ENCODE data around the gene CDH4. TPM values are rescaled to one million over a fixed set of nuclear protein-coding genes. Genes with fewer than 3 reads are reported as not detected.

The CDH4 gene
- polyA plus RNA-seq, 1 donor (not counting 4 experiments of a cell fraction or from before 2014, with no cell fraction given): 2.2 TPM

DNA sequence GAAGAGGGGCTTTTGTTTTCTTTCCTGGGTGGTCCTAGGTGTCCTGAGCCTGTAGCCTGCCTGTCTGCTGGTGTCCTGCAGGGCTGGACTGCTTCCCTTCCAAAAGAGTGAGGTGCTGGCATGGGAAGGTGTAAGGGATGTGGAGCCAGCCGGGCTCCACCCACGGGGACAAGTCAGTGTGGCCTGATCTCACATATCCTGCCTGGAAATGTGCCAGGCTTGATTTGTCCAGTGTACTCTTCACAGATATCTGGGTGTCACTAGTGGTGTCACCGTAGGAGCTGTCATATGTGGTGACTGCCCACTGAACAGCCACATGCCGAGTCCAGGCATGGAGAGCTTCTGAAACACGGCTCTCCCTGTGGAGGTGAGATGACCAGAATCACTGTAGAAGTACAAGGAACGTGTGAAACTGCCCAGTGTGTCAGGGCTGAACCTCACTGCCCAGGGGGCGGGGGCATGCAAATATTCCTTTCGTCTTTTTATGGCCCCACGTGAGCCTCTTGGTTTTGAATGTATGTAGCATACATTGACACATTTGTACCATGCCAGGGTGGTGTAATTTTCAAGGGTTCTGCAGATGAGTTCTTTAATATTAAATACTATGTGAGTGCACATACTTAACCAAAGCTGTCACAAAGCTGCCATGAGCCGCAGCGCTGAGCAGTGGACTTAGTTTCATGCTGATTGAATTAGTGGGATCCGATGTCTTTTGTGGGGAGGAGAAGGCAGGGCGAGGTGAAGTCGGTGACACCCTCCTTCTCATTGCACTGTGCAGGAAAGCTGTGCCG is 55.8 kb downstream of the CDH4 start:
- Histone ChIP-seq H3K79me2 (ENCODE audit: control insufficient read depth, insufficient read depth, low read length) (peaks cover 22% of the 10 kb centered on the region), H3K9me3 (ENCODE audit: control insufficient read depth, low read depth, low read length) (no peaks in the 10 kb centered on the region), H3K27ac (ENCODE audit: control insufficient read depth, insufficient read depth, low read length) (no peak overlapping the region), H4K20me1 (ENCODE audit: control insufficient read depth, extremely low read depth, insufficient read depth, low read length) (peaks cover 56% of the 10 kb centered on the region), H3K4me2 (ENCODE audit: control insufficient read depth, extremely low read depth, insufficient read depth, low read depth, low read length) (no peak overlapping the region), H3K36me3 (ENCODE audit: control insufficient read depth in 2 of 2, extremely low read depth in 1 of 2, insufficient read depth in 2 of 2, low read length in 2 of 2) (no peaks in the 10 kb centered on the region), H3K4me1 (ENCODE audit: control insufficient read depth, extremely low read depth, insufficient read depth, low read length) (peaks cover 23% of the 10 kb centered on the region), H3K27me3 (ENCODE audit: control insufficient read depth, extremely low read depth, insufficient read depth, low read length) (no peaks in the 10 kb centered on the region), H2AFZ (ENCODE audit: control insufficient read depth, low read length) (no peak overlapping the region), H3K9me1 (ENCODE audit: control insufficient read depth, extremely low read depth, insufficient read depth, low read length) (no peaks in the 10 kb centered on the region), H3K4me3 (ENCODE audit: control insufficient read depth in 2 of 3, extremely low read depth in 1 of 3, insufficient read depth in 2 of 3, low read depth in 1 of 3, low read length in 3 of 3) (no peak overlapping the region), H3K9ac (ENCODE audit: control insufficient read depth, extremely low read depth, insufficient read depth, low read length) (no peak overlapping the region)
- dilution Hi-C loops (cut with MboI; ENCODE audit: extremely low pct_ligation_motif_present, low sequenced_read_pairs): no loop called here
- DNase-seq (ENCODE audit: low read depth, low spot score) (no peak), FAIRE-seq (no peak)
- TF ChIP-seq, protein P1, sequence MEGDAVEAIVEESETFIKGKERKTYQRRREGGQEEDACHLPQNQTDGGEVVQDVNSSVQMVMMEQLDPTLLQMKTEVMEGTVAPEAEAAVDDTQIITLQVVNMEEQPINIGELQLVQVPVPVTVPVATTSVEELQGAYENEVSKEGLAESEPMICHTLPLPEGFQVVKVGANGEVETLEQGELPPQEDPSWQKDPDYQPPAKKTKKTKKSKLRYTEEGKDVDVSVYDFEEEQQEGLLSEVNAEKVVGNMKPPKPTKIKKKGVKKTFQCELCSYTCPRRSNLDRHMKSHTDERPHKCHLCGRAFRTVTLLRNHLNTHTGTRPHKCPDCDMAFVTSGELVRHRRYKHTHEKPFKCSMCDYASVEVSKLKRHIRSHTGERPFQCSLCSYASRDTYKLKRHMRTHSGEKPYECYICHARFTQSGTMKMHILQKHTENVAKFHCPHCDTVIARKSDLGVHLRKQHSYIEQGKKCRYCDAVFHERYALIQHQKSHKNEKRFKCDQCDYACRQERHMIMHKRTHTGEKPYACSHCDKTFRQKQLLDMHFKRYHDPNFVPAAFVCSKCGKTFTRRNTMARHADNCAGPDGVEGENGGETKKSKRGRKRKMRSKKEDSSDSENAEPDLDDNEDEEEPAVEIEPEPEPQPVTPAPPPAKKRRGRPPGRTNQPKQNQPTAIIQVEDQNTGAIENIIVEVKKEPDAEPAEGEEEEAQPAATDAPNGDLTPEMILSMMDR (optimal IDR thresholded peaks at IDR 0.05 in 1 of 3, IDR thresholded peaks at IDR 0.05 in 1 of 3, conservative IDR thresholded peaks at IDR 0.05 in 1 of 3; ENCODE audit: extremely low read depth in 1 of 3, insufficient read depth in 2 of 3, low read length in 3 of 3): no peak
- TF ChIP-seq EZH2 (IDR thresholded peaks at IDR 0.05; ENCODE audit: low read length): no peak

GRCh38 chr20:61308477-61308774 is 56.4 kb downstream of the CDH4 start:
- peaks cover 21% of the 10 kb centered on the region for H3K79me2 ChIP-seq (ENCODE audit: control insufficient read depth, insufficient read depth, low read length)
- no peak overlapping the region for H2AFZ ChIP-seq (ENCODE audit: control insufficient read depth, low read length)
- H3K4me1 ChIP-seq (ENCODE audit: control insufficient read depth, extremely low read depth, insufficient read depth, low read length): peaks cover 23% of the 10 kb centered on the region
- dilution Hi-C loops (cut with MboI; ENCODE audit: extremely low pct_ligation_motif_present, low sequenced_read_pairs): no loop called here
- no peaks in the 10 kb centered on the region for H3K9me1 ChIP-seq (ENCODE audit: control insufficient read depth, extremely low read depth, insufficient read depth, low read length)
- H3K36me3 ChIP-seq (ENCODE audit: control insufficient read depth in 2 of 2, extremely low read depth in 1 of 2, insufficient read depth in 2 of 2, low read length in 2 of 2): no peaks in the 10 kb centered on the region
- DNase-seq (ENCODE audit: low read depth, low spot score) (no peak), FAIRE-seq (no peak)
- H3K4me2 ChIP-seq (ENCODE audit: control insufficient read depth, extremely low read depth, insufficient read depth, low read depth, low read length): no peak overlapping the region
- no peak overlapping the region for H3K4me3 ChIP-seq (ENCODE audit: control insufficient read depth in 2 of 3, extremely low read depth in 1 of 3, insufficient read depth in 2 of 3, low read depth in 1 of 3, low read length in 3 of 3)
- H3K27me3 ChIP-seq (ENCODE audit: control insufficient read depth, extremely low read depth, insufficient read depth, low read length): no peaks in the 10 kb centered on the region
- no peak overlapping the region for H3K27ac ChIP-seq (ENCODE audit: control insufficient read depth, insufficient read depth, low read length)
- TF ChIP-seq EZH2 (IDR thresholded peaks at IDR 0.05; ENCODE audit: low read length): no peak
- TF ChIP-seq, protein P1 (optimal IDR thresholded peaks at IDR 0.05 in 1 of 3, IDR thresholded peaks at IDR 0.05 in 1 of 3, conservative IDR thresholded peaks at IDR 0.05 in 1 of 3; ENCODE audit: extremely low read depth in 1 of 3, insufficient read depth in 2 of 3, low read length in 3 of 3): no peak
- H3K9me3 ChIP-seq (ENCODE audit: control insufficient read depth, low read depth, low read length): no peaks in the 10 kb centered on the region
- peaks cover 55% of the 10 kb centered on the region for H4K20me1 ChIP-seq (ENCODE audit: control insufficient read depth, extremely low read depth, insufficient read depth, low read length)
- no peak overlapping the region for H3K9ac ChIP-seq (ENCODE audit: control insufficient read depth, extremely low read depth, insufficient read depth, low read length)

Data from keratinocyte (primary cell).